Neural progenitor cell (in vitro differentiated cells): ENCODE data around the gene TLE5.

Source experiments
- EZH2 ChIP-seq: fragments of 200-600 bp; sonication (generic); IDR thresholded peaks from 2 replicates; pipeline ENCODE4 v1.6.1; 2017; ENCODE audit warnings: antibody characterized with exemption, mild to moderate bottlenecking, moderate library complexity
- TF ChIP-seq, protein P1 (sequence below): fragments of 200-600 bp; sonication (generic); IDR thresholded peaks from 2 replicates; pipeline ENCODE4 v1.5.1; 2017; ENCODE audit warnings: antibody characterized with exemption, mild to moderate bottlenecking

GRCh38 chr19:3034656-3035541, 27.4 kb downstream of the TLE5 start:
- TF ChIP-seq, protein P1, sequence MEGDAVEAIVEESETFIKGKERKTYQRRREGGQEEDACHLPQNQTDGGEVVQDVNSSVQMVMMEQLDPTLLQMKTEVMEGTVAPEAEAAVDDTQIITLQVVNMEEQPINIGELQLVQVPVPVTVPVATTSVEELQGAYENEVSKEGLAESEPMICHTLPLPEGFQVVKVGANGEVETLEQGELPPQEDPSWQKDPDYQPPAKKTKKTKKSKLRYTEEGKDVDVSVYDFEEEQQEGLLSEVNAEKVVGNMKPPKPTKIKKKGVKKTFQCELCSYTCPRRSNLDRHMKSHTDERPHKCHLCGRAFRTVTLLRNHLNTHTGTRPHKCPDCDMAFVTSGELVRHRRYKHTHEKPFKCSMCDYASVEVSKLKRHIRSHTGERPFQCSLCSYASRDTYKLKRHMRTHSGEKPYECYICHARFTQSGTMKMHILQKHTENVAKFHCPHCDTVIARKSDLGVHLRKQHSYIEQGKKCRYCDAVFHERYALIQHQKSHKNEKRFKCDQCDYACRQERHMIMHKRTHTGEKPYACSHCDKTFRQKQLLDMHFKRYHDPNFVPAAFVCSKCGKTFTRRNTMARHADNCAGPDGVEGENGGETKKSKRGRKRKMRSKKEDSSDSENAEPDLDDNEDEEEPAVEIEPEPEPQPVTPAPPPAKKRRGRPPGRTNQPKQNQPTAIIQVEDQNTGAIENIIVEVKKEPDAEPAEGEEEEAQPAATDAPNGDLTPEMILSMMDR: no peak
- peak; percentile 47 for TF ChIP-seq EZH2
